GM19025 (cell line): ENCODE results near the gene OCA2.

Experiments
- ATAC-seq: cut with Tn5 transposase; IDR thresholded peaks from one replicate; pipeline ENCODE4 v1.9.1; 2021; ENCODE audit warnings: mild to moderate bottlenecking, low read depth, moderate library complexity; ENCODE audit not compliant: unreplicated experiment

Gene OCA2

DNA sequence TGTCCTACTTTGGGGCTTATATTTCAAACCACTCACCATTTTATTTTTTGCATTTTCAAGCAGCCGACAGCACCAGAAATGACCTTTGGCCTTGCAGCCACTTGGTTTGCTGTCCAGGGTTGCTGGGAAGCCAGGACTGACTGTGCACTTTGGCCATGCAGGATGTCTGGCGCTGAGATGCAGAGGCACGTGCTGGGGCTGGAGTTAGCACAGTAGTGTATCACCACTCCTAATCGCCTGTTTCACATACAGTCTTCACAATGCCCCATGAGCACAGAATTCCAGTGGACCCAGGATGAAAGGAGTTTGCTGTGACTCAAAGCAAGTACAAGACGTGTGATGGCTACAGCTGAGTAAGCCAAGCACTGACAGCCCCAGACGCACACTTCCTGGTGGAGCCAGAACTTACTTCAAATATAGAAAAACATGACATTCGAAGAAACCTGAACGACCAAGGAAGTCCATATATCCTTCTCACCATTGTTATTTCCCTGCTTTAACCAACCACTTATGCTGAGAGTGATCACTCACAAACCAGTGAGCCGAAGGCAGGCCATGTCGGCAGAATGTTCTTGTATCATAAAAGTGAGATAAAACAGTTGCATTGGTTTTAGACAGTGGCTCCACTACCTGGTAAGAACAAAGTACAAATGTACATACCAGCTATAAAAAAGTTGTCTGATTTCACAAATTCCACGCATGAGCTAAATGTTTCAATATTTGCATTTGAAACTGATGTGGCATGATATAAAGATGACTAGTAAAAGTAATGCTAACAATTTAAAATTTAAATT lies 16.0 kb downstream of the OCA2 start:
- no peak for ATAC-seq

DNA sequence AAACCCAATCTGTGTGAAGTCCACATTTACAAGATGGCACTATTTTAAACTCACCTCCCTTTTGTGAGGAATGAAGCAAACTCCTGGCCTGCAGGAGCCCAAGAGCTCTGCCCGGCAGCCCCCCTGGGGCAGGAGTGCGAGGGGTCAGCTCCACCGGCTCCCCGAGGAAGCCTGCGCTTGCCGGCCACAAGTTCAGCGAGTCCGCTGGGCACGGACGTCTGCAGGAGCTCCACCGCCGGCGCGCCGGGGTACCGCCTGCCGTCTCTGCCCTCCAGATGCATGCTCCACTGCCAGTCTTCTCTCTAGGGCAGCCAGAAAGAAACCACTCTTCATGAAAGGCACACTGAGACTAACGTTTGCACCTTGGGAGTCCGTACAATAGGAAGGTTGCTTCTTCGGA lies 17.5 kb downstream of the OCA2 start:
- ATAC-seq = no peak

DNA sequence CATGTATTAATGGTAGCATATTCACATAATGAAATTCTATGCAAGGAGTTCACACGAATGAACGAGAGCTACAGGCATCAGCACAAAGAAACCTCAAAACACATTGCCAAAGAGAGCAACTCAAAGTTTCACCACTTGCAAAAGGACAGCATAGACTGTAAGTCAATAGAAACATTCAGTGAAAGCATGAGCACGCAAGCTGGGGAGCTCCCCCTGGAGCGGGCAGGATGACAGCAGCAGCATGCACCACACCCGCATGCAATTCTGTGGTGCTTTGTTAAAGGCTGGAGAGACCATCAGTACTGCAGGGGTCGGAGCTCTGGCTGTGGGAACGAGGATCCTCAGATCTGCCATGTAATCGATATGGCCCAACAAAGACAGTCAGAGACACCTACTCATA lies 18.7 kb downstream of the OCA2 start:
- no peak for ATAC-seq

- ATAC-seq = no peak
Measured at GRCh38 chr15:28079313-28079969, 19.7 kb downstream of the OCA2 start.

GRCh38 chr15:28078191-28078719 lies 20.9 kb downstream of the OCA2 start:
- no peak for ATAC-seq

DNA sequence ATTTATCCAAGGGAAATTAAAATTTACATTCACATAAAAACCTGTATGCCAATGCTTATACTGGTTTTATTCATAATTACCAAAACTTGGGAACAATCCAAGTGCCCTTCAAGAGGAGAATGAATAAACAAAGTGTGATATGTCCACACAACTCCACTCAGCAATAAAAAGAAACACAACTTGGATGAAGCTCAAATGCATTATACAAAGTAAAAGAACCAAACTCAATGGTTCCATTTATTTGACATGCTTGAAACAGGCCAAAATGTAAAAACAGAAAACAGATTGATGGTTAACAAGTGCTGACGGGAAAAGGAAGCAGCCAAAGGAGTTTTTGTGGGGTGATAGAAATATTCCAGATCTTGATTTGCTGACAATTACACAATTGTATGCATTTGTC lies 23.5 kb downstream of the OCA2 start:
- ATAC-seq = no peak

DNA sequence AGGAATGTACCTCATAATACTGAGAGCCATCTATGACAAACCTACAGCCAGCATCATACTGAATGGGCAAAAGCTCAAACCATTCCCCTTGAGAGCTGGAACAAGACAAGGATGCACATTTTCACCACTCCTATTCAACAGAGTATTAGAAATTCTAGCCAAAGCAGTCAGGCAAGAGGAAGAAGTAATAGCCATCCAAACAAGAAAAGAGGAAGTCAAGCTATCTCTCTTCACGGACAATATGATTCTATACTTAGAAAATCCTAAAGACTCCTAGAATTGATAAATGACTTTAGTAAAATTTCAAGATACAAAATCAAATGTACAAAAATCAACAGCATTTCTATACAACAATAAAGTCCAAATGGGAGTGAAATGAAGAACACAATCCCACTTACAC lies 30.2 kb downstream of the OCA2 start:
- ATAC-seq = no peak

DNA sequence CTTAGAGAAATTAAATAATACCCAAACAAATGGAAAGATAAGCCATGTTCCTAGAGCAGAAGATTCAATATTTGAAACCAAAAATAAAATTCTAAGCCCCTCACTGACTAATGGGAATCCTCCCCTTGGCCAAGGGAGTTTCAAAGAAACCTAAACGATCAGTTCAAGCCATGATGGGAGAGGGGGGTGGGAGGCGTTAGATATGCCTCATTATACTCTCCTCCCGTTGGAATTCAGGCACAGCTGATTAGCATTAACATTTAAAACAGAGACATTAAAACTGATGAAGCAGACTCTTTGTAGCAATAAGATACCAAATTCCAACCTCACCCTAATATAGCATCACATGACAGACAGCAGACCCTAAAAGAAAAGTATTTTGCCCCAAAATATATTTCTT lies 32.9 kb downstream of the OCA2 start:
- ATAC-seq = no peak

DNA sequence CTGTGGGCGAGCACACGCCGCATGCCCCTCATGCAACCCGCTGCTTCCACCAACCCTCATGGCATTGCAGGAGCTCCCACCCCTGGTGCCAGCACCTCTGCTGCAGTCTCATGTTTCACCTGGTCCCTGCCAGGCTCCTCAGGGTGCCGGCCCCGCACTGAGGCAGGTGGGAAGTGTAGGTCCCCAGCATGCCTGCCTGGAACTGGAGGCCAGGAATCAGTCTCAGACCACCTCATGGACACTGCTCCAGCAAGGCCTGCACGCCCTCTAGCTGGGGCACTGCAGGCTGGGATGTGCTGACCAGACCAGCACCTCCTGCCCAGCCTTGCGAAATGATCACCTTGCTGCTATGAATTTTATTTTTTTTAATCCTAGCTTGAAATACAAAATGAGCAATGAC lies 39.1 kb downstream of the OCA2 start:
- no peak for ATAC-seq

GRCh38 chr15:28058082-28058481 lies 41.0 kb downstream of the OCA2 start:
- ATAC-seq = no peak

GRCh38 chr15:28051955-28052633 lies 47.0 kb downstream of the OCA2 start:
- ATAC-seq = no peak

DNA sequence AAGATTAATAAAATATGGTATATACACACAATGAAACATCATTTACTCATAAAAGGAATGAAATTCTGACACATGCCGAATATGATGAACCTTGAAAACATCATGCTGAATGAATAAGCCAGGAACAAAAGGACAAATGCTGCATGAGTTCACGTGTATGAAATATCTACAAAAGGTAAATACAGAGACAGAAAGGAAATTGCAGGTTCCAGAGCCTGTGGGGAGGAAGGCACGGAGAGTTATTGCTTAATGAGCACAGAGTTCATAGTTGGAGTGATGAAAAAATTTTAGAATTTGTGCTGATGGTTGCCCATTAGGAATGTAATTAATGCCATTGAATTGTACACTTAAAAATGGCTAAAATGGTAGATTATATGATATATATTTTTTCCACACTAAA lies 49.5 kb downstream of the OCA2 start:
- ATAC-seq = no peak

DNA sequence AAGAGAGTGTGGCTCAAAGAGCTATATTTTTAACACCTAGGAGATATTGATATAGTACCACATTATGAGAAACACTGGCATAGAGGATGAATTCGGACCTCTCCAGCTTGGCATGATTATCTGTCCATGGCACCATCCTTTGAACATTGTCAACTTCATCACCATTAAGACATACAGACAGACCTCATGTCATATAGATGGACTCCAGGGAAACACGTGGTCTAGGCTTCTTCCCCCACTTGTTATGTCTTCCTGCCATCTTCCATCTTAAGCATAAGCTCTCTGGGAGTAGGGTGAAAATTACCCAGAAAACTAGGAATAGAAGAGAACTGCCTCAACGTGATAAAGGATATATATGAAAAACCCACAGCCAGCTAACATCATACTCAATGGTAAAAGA lies 51.8 kb downstream of the OCA2 start:
- ATAC-seq = no peak

DNA sequence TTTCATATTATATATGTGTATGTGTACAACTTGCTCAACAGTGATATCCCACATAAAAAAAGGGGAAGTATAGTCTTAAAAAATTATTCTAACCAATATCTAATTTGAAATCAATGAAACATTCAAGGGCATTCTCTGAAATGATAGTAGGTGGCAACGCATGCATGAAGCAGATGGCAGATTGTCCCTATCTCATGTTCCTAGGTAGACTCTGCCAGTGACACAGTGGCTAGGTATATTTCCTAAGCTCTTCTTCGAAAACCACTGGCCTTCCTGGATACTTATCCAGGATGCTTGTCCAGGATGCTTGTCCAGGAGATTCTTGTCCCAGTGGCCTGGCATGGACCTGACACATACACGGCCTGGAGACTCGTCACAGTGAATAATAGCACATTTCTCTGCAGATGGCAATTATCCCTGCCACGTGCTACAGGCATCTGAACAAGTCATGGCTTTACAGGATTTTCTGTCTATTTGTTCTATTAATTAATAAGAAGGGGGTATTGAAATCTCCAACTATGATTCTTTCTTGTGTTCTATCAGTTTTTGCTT lies 54.9 kb downstream of the OCA2 start:
- ATAC-seq = no peak

- ATAC-seq = no peak
Measured at GRCh38 chr15:28043691-28044091, 55.4 kb downstream of the OCA2 start.

- no peak for ATAC-seq
Measured at GRCh38 chr15:28037969-28038590, 61.0 kb downstream of the OCA2 start.

DNA sequence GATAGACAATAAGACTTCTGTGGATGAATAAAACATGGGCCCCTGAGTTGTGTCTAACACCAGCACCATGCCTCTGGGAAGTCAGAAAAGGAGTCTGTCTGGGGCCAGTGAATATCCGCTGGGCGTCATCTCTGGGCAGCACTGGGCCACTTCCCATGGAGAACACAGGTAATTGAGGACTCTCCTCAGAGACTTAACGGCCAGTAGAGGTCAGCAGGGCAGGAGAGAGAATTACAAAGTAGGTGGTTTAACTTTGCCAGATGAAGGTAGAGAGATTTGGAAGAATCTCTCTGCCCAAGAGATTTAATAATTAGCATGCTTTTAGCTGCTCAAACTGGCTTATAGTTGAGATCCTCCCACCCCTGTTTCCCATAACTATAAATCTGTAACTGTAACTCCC lies 65.7 kb downstream of the OCA2 start:
- no peak for ATAC-seq

- no peak for ATAC-seq
Measured at GRCh38 chr15:28030801-28031200, 68.3 kb downstream of the OCA2 start.

GRCh38 chr15:28027714-28028076 lies 71.4 kb downstream of the OCA2 start:
- ATAC-seq = no peak

- no peak for ATAC-seq
Measured at GRCh38 chr15:28026764-28027713, 72.1 kb downstream of the OCA2 start.
